Kidney glomerular epithelial cell (primary cell): Measurements from ENCODE around the gene KCNJ5.

Experiments
- DNase-seq: peaks from one replicate; lab custom pipeline; 2025; lab: John Stamatoyannopoulos, UW

KCNJ5 gene

GRCh38 chr11:128890543-128891368 lies at the start of gene KCNJ5:
KCNJ5 (plus strand) TSS chr11:128891356; CDS start chr11:128911274, 19,918 bp downstream.
- DNase-seq = peak; percentile 12

DNA sequence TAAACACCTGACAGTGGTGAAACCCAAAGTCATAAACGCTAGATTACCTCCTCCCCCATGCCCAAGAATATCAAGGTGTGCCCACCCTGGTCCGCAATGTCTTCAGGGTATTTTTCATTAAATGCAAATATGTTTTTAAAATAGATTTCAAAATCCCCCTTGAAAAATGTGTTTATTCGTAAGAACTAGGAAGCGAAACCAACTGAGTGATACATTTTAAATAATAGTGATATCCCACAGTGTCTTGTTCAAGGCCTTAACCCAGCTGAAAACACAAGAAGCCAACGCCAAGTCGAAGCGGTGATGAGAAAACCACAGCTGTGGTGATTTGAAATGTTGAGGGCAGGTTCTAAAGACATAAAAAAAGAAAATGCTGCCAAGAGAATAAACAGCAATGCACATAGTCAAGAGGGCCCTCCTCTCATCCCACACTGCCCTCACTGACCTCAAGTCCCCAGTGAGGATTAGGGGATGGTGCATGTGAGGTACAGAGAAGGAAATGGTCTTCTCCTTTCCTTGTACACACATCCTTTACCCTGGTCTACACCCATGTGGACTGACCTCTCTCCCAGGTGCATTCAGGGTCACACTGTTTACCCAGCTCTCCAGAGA lies 49.6 kb upstream of the KCNJ5 start:
- no peak for DNase-seq

- DNase-seq = no peak
These were observed 47.9 kb upstream of the KCNJ5 start for GRCh38 chr11:128843198-128843785.

DNA sequence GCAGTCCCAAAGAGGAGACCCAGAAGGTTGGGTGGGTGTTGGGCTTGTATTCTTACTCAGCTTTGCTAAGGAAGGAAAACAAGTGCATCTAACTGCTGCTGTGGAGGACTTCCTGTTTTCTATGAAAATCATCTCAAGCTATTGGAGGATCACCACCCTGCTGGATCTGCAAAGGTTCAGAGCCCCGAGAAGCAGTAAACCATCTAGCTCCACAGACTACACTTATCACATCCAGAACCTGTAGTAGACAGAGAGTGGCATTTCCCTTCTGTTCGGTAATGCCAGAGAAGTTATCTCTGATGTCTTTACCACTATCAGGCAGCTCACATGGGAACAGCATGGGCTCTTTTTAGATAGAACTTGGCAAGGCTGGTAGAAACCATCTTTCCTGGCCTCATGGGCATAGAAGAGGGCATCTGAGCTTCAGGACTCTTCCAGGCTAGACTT lies 45.8 kb upstream of the KCNJ5 start:
- DNase-seq = no peak

GRCh38 chr11:128846985-128847384 lies 44.2 kb upstream of the KCNJ5 start:
- no peak for DNase-seq

- DNase-seq = no peak
These were observed 42.2 kb upstream of the KCNJ5 start for GRCh38 chr11:128848815-128849455.

- DNase-seq = no peak
These were observed 38.7 kb upstream of the KCNJ5 start for GRCh38 chr11:128852327-128853023.

- no peak for DNase-seq
These were observed 37.6 kb upstream of the KCNJ5 start for GRCh38 chr11:128853559-128853958.

DNA sequence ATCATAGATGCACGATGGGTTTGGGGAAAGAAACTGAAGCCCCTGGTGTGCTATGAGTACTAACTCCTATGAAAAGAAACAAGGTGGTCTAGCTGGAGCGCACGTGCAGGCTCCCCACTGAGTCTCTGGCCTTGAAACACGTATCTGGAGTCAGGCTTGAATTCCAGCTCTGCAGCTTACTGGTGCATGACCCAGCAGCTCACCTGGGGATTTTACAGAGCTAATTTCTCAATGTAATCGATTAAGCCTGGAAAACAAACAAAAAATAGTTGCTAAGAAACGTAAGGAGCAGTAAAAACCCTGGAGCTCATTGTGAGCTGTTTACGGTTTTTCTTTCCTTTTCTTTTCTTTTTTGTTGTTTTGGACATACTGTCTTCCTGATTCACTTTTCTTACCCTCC lies 36.3 kb upstream of the KCNJ5 start:
- no peak for DNase-seq

DNA sequence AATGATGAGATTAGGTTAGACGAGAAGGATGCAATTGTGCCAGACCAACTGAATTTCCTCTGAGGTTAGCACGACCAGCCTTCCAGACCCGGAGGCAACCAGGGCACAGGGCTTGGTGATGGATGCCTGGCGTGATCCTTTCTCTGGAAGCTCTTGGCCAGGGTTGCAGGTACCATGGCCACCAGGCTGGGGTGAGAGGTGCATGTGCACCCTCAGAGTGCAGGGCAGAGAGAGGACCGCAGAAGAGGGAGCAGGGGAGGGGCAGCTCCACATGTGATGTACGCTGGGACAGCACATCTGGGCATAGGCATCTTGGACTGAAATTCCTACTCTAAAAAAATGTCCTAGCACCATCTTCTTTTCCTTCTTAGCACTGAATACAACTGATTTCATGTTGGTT lies 34.9 kb upstream of the KCNJ5 start:
- DNase-seq = no peak

DNA sequence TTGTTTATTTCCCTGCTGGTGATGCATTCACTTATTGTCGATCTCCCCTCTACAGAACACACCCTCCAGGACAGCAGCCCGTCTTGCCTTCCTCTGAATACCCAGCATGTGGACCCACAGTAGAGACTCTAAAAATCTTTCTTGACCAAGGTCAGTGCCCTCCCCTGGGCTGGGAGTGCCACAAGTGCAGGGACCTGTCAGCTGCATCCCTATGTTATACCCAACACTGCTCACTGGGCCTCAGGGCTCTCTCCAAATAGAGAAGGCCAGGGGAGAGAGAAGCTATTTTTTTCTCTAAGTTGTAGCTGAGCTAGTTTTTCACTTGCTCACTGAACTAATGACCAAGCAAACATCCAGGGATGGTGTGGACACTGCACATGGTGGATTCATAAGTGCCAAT lies 33.8 kb upstream of the KCNJ5 start:
- DNase-seq = no peak

GRCh38 chr11:128859563-128860441 lies 31.4 kb upstream of the KCNJ5 start:
- peak; percentile 48 for DNase-seq

GRCh38 chr11:128860571-128861361 lies 30.4 kb upstream of the KCNJ5 start:
- DNase-seq = no peak

GRCh38 chr11:128862406-128862805 lies 28.8 kb upstream of the KCNJ5 start:
- DNase-seq = no peak

- peak; percentile 55 for DNase-seq
These were observed 28.1 kb upstream of the KCNJ5 start for GRCh38 chr11:128862908-128863660.

- DNase-seq = peak; percentile 46
These were observed 25.7 kb upstream of the KCNJ5 start for GRCh38 chr11:128865490-128865889.

- no peak for DNase-seq
These were observed 23.9 kb upstream of the KCNJ5 start, which contains the start of gene KCNJ1 for GRCh38 chr11:128867277-128867676. KCNJ1 (minus strand) TSS chr11:128867296; CDS start chr11:128840243, 27,053 bp downstream.

- no peak for DNase-seq
These were observed 22.1 kb upstream of the KCNJ5 start for GRCh38 chr11:128868841-128869671.
